NK-92 treated with Interleukin-12 subunit alpha and Interleukin-12 subunit beta, amount 100 ng/mL, for 24 hours (cell line): ENCODE measurements around the gene PSME4.
A peak's percentile ranks its signal among the peaks of the same experiment; 100 is the strongest.
"Not testable (repeated sequence)": the region's sequence is repeated elsewhere in the genome, so short reads cannot be mapped to it uniquely, and the experiment has no call there.

Experiments used
- DNase-seq: peaks from one replicate; lab custom pipeline; 2025; lab: John Stamatoyannopoulos, UW

Gene PSME4

GRCh38 chr2:53961478-53962216, 9.1 kb downstream of the PSME4 start:
- DNase-seq, result not testable (repeated sequence)

GRCh38 chr2:53960476-53960875, 10.3 kb downstream of the PSME4 start:
- no peak for DNase-seq

GRCh38 chr2:53958443-53958842, 12.3 kb downstream of the PSME4 start:
- DNase-seq, result no peak

GRCh38 chr2:53952519-53952918, 18.3 kb downstream of the PSME4 start:
- DNase-seq, result no peak

GRCh38 chr2:53949457-53949856, 21.3 kb downstream of the PSME4 start:
- no peak for DNase-seq

GRCh38 chr2:53945538-53945937, 25.3 kb downstream of the PSME4 start:
- DNase-seq, result no peak

- DNase-seq, result no peak
Measured at GRCh38 chr2:53944542-53944941, 26.3 kb downstream of the PSME4 start.

GRCh38 chr2:53942280-53942679, 28.5 kb downstream of the PSME4 start:
- DNase-seq, result no peak

- no peak for DNase-seq
Measured at GRCh38 chr2:53941749-53942148, 29.0 kb downstream of the PSME4 start.

GRCh38 chr2:53939656-53940055, 31.1 kb downstream of the PSME4 start:
- no peak for DNase-seq

GRCh38 chr2:53938904-53939303, 31.9 kb downstream of the PSME4 start:
- no peak for DNase-seq

GRCh38 chr2:53933329-53933728, 37.5 kb downstream of the PSME4 start:
- DNase-seq, result no peak

- DNase-seq, result not testable (repeated sequence)
Measured at GRCh38 chr2:53926321-53926720, 44.5 kb downstream of the PSME4 start.

GRCh38 chr2:53913721-53914120, 57.1 kb downstream of the PSME4 start:
- DNase-seq, result peak; percentile 63

- DNase-seq, result no peak
Measured at GRCh38 chr2:53911434-53912189, 59.2 kb downstream of the PSME4 start.

- DNase-seq, result no peak
Measured at GRCh38 chr2:53907582-53907981, 63.2 kb downstream of the PSME4 start.

- no peak for DNase-seq
Measured at GRCh38 chr2:53905396-53905795, 65.4 kb downstream of the PSME4 start.

GRCh38 chr2:53903011-53903410, 67.8 kb downstream of the PSME4 start:
- no peak for DNase-seq

- DNase-seq, result no peak
Measured at GRCh38 chr2:53901192-53901591, 69.6 kb downstream of the PSME4 start.

- no peak for DNase-seq
Measured at GRCh38 chr2:53896864-53897263, 73.9 kb downstream of the PSME4 start.

GRCh38 chr2:53886406-53887280, 84.2 kb downstream of the PSME4 start:
- no peak for DNase-seq

GRCh38 chr2:53884883-53885282, 85.9 kb downstream of the PSME4 start:
- no peak for DNase-seq

- DNase-seq, result no peak
Measured at GRCh38 chr2:53881986-53882385, 88.8 kb downstream of the PSME4 start.
